DMS 273 (cell line): ENCODE results near the gene PTPRM.

Experiments
- DNase-seq: peaks from one replicate; lab custom pipeline; 2025; ENCODE audit not compliant: unreplicated experiment; lab: John Stamatoyannopoulos, UW

PTPRM gene

GRCh38 chr18:7844418-7844817 is 277.3 kb downstream of the PTPRM start:
- no peak for DNase-seq

GRCh38 chr18:7846335-7846734 is 279.2 kb downstream of the PTPRM start:
- DNase-seq, result no peak

- DNase-seq, result no peak
These were observed 280.4 kb downstream of the PTPRM start for GRCh38 chr18:7847357-7848053.

- DNase-seq, result no peak
These were observed 280.9 kb downstream of the PTPRM start for GRCh38 chr18:7848054-7848412.

- DNase-seq, result no peak
These were observed 283.3 kb downstream of the PTPRM start for GRCh38 chr18:7850446-7850845.

- no peak for DNase-seq
These were observed 287.9 kb downstream of the PTPRM start for GRCh38 chr18:7855028-7855427.

GRCh38 chr18:7855671-7856070 is 288.6 kb downstream of the PTPRM start:
- DNase-seq, result no peak

- no peak for DNase-seq
These were observed 289.0 kb downstream of the PTPRM start for GRCh38 chr18:7856116-7856515.

- DNase-seq, result no peak
These were observed 289.6 kb downstream of the PTPRM start for GRCh38 chr18:7856733-7857132.

- no peak for DNase-seq
These were observed 290.4 kb downstream of the PTPRM start for GRCh38 chr18:7857562-7857961.

GRCh38 chr18:7859122-7859521 is 292.0 kb downstream of the PTPRM start:
- DNase-seq, result no peak

- DNase-seq, result no peak
These were observed 303.1 kb downstream of the PTPRM start for GRCh38 chr18:7870266-7870665.

GRCh38 chr18:7870855-7871254 is 303.7 kb downstream of the PTPRM start:
- DNase-seq, result no peak

- no peak for DNase-seq
These were observed 304.7 kb downstream of the PTPRM start for GRCh38 chr18:7871560-7872456.

- DNase-seq, result no peak
These were observed 305.5 kb downstream of the PTPRM start for GRCh38 chr18:7872569-7872968.

- no peak for DNase-seq
These were observed 306.2 kb downstream of the PTPRM start for GRCh38 chr18:7873316-7873715.

GRCh38 chr18:7876354-7877104 is 309.4 kb downstream of the PTPRM start:
- no peak for DNase-seq

GRCh38 chr18:7877609-7878008 is 310.5 kb downstream of the PTPRM start:
- no peak for DNase-seq

GRCh38 chr18:7878265-7879211 is 311.4 kb downstream of the PTPRM start:
- DNase-seq, result no peak

- no peak for DNase-seq
These were observed 312.6 kb downstream of the PTPRM start for GRCh38 chr18:7879717-7880116.

GRCh38 chr18:7885865-7886264 is 318.7 kb downstream of the PTPRM start:
- no peak for DNase-seq
